ENCODE results near the gene CRBN. TPM values are rescaled to one million over a fixed set of nuclear protein-coding genes. Genes with fewer than 3 reads are reported as not detected.

CRBN gene
- total RNA-seq, 3 donors from 2014 or later: 111 to 197 (median 143) TPM

- Histone ChIP-seq H3K27ac (no peak overlapping the region), H3K4me3 (no peak overlapping the region), H3K4me1 (no peaks in the 10 kb centered on the region), H3K9me3 (no peaks in the 10 kb centered on the region), H3K27me3 (no peaks in the 10 kb centered on the region), H3K36me3 (no peaks in the 10 kb centered on the region)
- TF ChIP-seq POLR2A (IDR thresholded peaks at IDR 0.05) (no peak), POLR2AphosphoS5 (IDR thresholded peaks at IDR 0.05) (no peak), CTCF (IDR thresholded peaks at IDR 0.05) (no peak)
- DNase-seq (ENCODE audit: low spot score in 2 of 2): no peak
- intact Hi-C loops (cut with DNase I; ENCODE audit: low total_unique reads): no loop called here
Observed at GRCh38 chr3:3107858-3108257, 71.6 kb downstream of the CRBN start.

- no peaks in the 10 kb centered on the region for H3K4me1 ChIP-seq
- intact Hi-C loops (cut with DNase I; ENCODE audit: low total_unique reads): no loop called here
- DNase-seq (ENCODE audit: low spot score in 2 of 2): no peak
- no peak overlapping the region for H3K27ac ChIP-seq
- no peaks in the 10 kb centered on the region for H3K9me3 ChIP-seq
- no peak overlapping the region for H3K4me3 ChIP-seq
- no peaks in the 10 kb centered on the region for H3K36me3 ChIP-seq
- H3K27me3 ChIP-seq: no peaks in the 10 kb centered on the region
- TF ChIP-seq POLR2A (IDR thresholded peaks at IDR 0.05): no peak
- TF ChIP-seq CTCF (IDR thresholded peaks at IDR 0.05): no peak
- TF ChIP-seq POLR2AphosphoS5 (IDR thresholded peaks at IDR 0.05): no peak
Observed at GRCh38 chr3:3107181-3107580, 72.3 kb downstream of the CRBN start.

GRCh38 chr3:3105815-3106214 lies 73.7 kb downstream of the CRBN start:
- intact Hi-C loops (cut with DNase I; ENCODE audit: low total_unique reads): no loop called here
- no peaks in the 10 kb centered on the region for H3K27me3 ChIP-seq
- H3K4me3 ChIP-seq: no peak overlapping the region
- H3K4me1 ChIP-seq: no peaks in the 10 kb centered on the region
- no peaks in the 10 kb centered on the region for H3K9me3 ChIP-seq
- H3K36me3 ChIP-seq: no peaks in the 10 kb centered on the region
- no peak for DNase-seq (ENCODE audit: low spot score in 2 of 2)
- no peak overlapping the region for H3K27ac ChIP-seq
- no peak for TF ChIP-seq CTCF (IDR thresholded peaks at IDR 0.05)

- H3K36me3 ChIP-seq: no peaks in the 10 kb centered on the region
- H3K27ac ChIP-seq: no peak overlapping the region
- no peak overlapping the region for H3K4me3 ChIP-seq
- no peak for DNase-seq (ENCODE audit: low spot score in 2 of 2)
- no peaks in the 10 kb centered on the region for H3K9me3 ChIP-seq
- no peaks in the 10 kb centered on the region for H3K27me3 ChIP-seq
- intact Hi-C loops (cut with DNase I; ENCODE audit: low total_unique reads): no loop called here
- TF ChIP-seq POLR2AphosphoS5 (IDR thresholded peaks at IDR 0.05) (no peak), CTCF (IDR thresholded peaks at IDR 0.05) (no peak), POLR2A (IDR thresholded peaks at IDR 0.05) (no peak)
- no peaks in the 10 kb centered on the region for H3K4me1 ChIP-seq
Observed at GRCh38 chr3:3105246-3105645, 74.2 kb downstream of the CRBN start.

GRCh38 chr3:3102751-3103150 lies 76.7 kb downstream of the CRBN start:
- H3K27me3 ChIP-seq: no peaks in the 10 kb centered on the region
- DNase-seq (ENCODE audit: low spot score in 2 of 2): no peak
- H3K9me3 ChIP-seq: no peaks in the 10 kb centered on the region
- no peaks in the 10 kb centered on the region for H3K4me1 ChIP-seq
- H3K27ac ChIP-seq: no peak overlapping the region
- intact Hi-C loops (cut with DNase I; ENCODE audit: low total_unique reads): no loop called here
- no peaks in the 10 kb centered on the region for H3K36me3 ChIP-seq
- TF ChIP-seq POLR2AphosphoS5 (IDR thresholded peaks at IDR 0.05): no peak
- TF ChIP-seq POLR2A (IDR thresholded peaks at IDR 0.05): no peak
- no peak for TF ChIP-seq CTCF (IDR thresholded peaks at IDR 0.05)
- no peak overlapping the region for H3K4me3 ChIP-seq

Measured in breast epithelium (tissue), 4 donors.